Astrocyte (in vitro differentiated cells and primary cell): ENCODE data around the gene PRIM1.

Experiments
- CTCF ChIP-seq: IDR thresholded peaks from 2 replicates; pipeline ENCODE4 v1.5.1; 2011; ENCODE audit warnings: low read depth, mild to moderate bottlenecking, inconsistent platforms, low read length, moderate library complexity; ENCODE audit not compliant: insufficient read depth
- EZH2 ChIP-seq: IDR thresholded peaks from 2 replicates; pipeline ENCODE4 v1.6.1; 2012; ENCODE audit warnings: mild to moderate bottlenecking, low read length, inconsistent platforms; ENCODE audit not compliant: insufficient read depth

GRCh38 chr12:56749853-56750252, 2.3 kb downstream of the PRIM1 start:
- TF ChIP-seq CTCF, result no peak
- TF ChIP-seq EZH2, result no peak
